Measurements from ENCODE around the gene TAF5L.

GRCh38 chr1:229642970-229643369 is 17.0 kb upstream of the TAF5L start:
- TF ChIP-seq POLR2A (IDR thresholded peaks at IDR 0.05; ENCODE audit: low read depth, low read length) (no peak), POLR2AphosphoS5 (IDR thresholded peaks at IDR 0.05; ENCODE audit: low read depth, low read length) (no peak), TAF1 (IDR thresholded peaks at IDR 0.05; ENCODE audit: borderline replicate concordance, low read depth, low read length) (no peak)
